Inflammatory macrophage treated with lipopolysaccharide for 4 hours (primary cell): Measurements from ENCODE around the gene ASXL2.

Experiments
- DNase-seq: peaks from one replicate; pipeline ENCODE4 v3.0.0-alpha.2; 2020

ASXL2 gene

GRCh38 chr2:25684577-25685473, 193.5 kb downstream of the ASXL2 start:
- no peak for DNase-seq
